ENCODE results near the gene CCNC. TPM values are rescaled to one million over a fixed set of nuclear protein-coding genes. Genes with fewer than 3 reads are reported as not detected.
A peak's percentile ranks its signal among the peaks of the same experiment; 100 is the strongest.
"Not testable (repeated sequence)": the region's sequence is repeated elsewhere in the genome, so short reads cannot be mapped to it uniquely, and the experiment has no call there.

CCNC gene
- polyA plus RNA-seq, 10 donors = 37.3 to 56.3 (median 50.1) TPM

GRCh38 chr6:99604166-99605073 is 36.0 kb upstream of the CCNC start:
- peak in 1 of 3 donors; percentile 36 for DNase-seq

GRCh38 chr6:99603421-99604165 is 35.1 kb upstream of the CCNC start:
- peak in 1 of 3 donors; percentile 77 for DNase-seq

- peak in 1 of 3 donors; percentile 56 for DNase-seq
Observed at GRCh38 chr6:99602520-99603420, 34.3 kb upstream of the CCNC start.

- not testable (repeated sequence) for DNase-seq
Observed at GRCh38 chr6:99594696-99595095, 26.2 kb upstream of the CCNC start.

- DNase-seq = no peak
Observed at GRCh38 chr6:99592900-99593299, 24.4 kb upstream of the CCNC start.

GRCh38 chr6:99591673-99592364 is 23.4 kb upstream of the CCNC start:
- no peak for DNase-seq

GRCh38 chr6:99590728-99591672 is 22.5 kb upstream of the CCNC start:
- DNase-seq = peak in 1 of 3 donors; percentile 33

GRCh38 chr6:99589907-99590493 is 21.5 kb upstream of the CCNC start:
- no peak for DNase-seq

- DNase-seq = peak in 1 of 3 donors; percentile 25
Observed at GRCh38 chr6:99589290-99589672, 20.8 kb upstream of the CCNC start.

GRCh38 chr6:99588618-99589289 is 20.3 kb upstream of the CCNC start:
- peak; percentile 29 to 79 (median 67) for DNase-seq

- DNase-seq = no peak
Observed at GRCh38 chr6:99587792-99588191, 19.3 kb upstream of the CCNC start.

- DNase-seq = no peak
Observed at GRCh38 chr6:99579781-99580180, 11.3 kb upstream of the CCNC start.

GRCh38 chr6:99575544-99576227 is 7.2 kb upstream of the CCNC start:
- DNase-seq = no peak

GRCh38 chr6:99573980-99574617 is 5.6 kb upstream of the CCNC start:
- DNase-seq = no peak

GRCh38 chr6:99563056-99563723 is 5.3 kb downstream of the CCNC start:
- DNase-seq = no peak

- no peak for DNase-seq
Observed at GRCh38 chr6:99560668-99561067, 7.8 kb downstream of the CCNC start.

- DNase-seq = no peak
Observed at GRCh38 chr6:99559057-99559456, 9.4 kb downstream of the CCNC start.
